ENCODE results near the gene KIF18B.

KIF18B gene

GRCh38 chr17:44916781-44917241 is 30.8 kb downstream of the KIF18B start:
- DNase-seq: no peak

- no peak for DNase-seq
Measured at GRCh38 chr17:44915862-44916780, 31.5 kb downstream of the KIF18B start.

- no peak for DNase-seq
Measured at GRCh38 chr17:44915321-44915726, 32.2 kb downstream of the KIF18B start, which contains the start of gene GFAP. TSS of gene GFAP (minus strand) at chr17:44915500. CDS start at chr17:44915486, 14 bp downstream.

- no peak for DNase-seq
Measured at GRCh38 chr17:44914698-44915271, 32.8 kb downstream of the KIF18B start.

GRCh38 chr17:44914148-44914547 is 33.4 kb downstream of the KIF18B start:
- DNase-seq: no peak

- no peak for DNase-seq
Measured at GRCh38 chr17:44913676-44914075, 33.9 kb downstream of the KIF18B start.

- DNase-seq: no peak
Measured at GRCh38 chr17:44912763-44913544, 34.6 kb downstream of the KIF18B start.

- DNase-seq: peak; percentile 68
Measured at GRCh38 chr17:44911133-44912001, 36.2 kb downstream of the KIF18B start.

- DNase-seq: no peak
Measured at GRCh38 chr17:44910231-44911106, 37.1 kb downstream of the KIF18B start.

GRCh38 chr17:44909681-44910144 is 37.9 kb downstream of the KIF18B start:
- no peak for DNase-seq

GRCh38 chr17:44908761-44909326 is 38.7 kb downstream of the KIF18B start:
- DNase-seq: no peak

- DNase-seq: no peak
Measured at GRCh38 chr17:44907729-44908470, 39.7 kb downstream of the KIF18B start.

GRCh38 chr17:44906763-44907728 is 40.5 kb downstream of the KIF18B start:
- DNase-seq: peak; percentile 59

- no peak for DNase-seq
Measured at GRCh38 chr17:44906010-44906646, 41.4 kb downstream of the KIF18B start.

GRCh38 chr17:44905006-44906000 is 42.3 kb downstream of the KIF18B start:
- DNase-seq: no peak

- no peak for DNase-seq
Measured at GRCh38 chr17:44904001-44904984, 43.3 kb downstream of the KIF18B start.

Data from hematopoietic multipotent progenitor cell treated with erythropoietin and hydrocortisone succinate and interleukin-3 and kit ligand, for 8 days (in vitro differentiated cells).